Neural progenitor cell (in vitro differentiated cells): ENCODE results near the gene NTM. TPM values are rescaled to one million over a fixed set of nuclear protein-coding genes. Genes with fewer than 3 reads are reported as not detected.

Source experiments
- DNase-seq: peaks from one replicate; pipeline ENCODE4 v3.0.0-alpha.2; 2016; ENCODE audit warnings: low spot score
- H2AFZ ChIP-seq: fragments of 200-600 bp; sonication (generic); replicated peaks from 2 replicates; pipeline ENCODE4 v1.6.1; 2016; ENCODE audit warnings: antibody characterized with exemption
- H3F3A ChIP-seq: fragments of 200-600 bp; sonication (generic); 2 replicates; pipeline ENCODE4 v1.6.1; 2016; ENCODE audit warnings: antibody characterized with exemption, low read depth
- H3K27ac ChIP-seq: fragments of 200-600 bp; sonication (generic); 2 replicates; pipeline ENCODE4 v1.5.1; 2016; ENCODE audit warnings: mild to moderate bottlenecking
- H3K27me3 ChIP-seq: fragments of 200-600 bp; sonication (generic); 2 replicates; pipeline ENCODE4 v1.6.1; 2016; ENCODE audit warnings: mild to moderate bottlenecking, moderate library complexity
- H3K36me3 ChIP-seq: fragments of 200-600 bp; sonication (generic); 2 replicates; pipeline ENCODE4 v1.5.1; 2016
- H3K4me1 ChIP-seq: fragments of 200-600 bp; sonication (generic); 2 replicates; pipeline ENCODE4 v1.6.1; 2016; ENCODE audit warnings: mixed run types
- H3K4me2 ChIP-seq: fragments of 200-600 bp; sonication (generic); 2 replicates; pipeline ENCODE4 v1.6.1; 2016
- H3K4me3 ChIP-seq: fragments of 200-600 bp; sonication (generic); 2 replicates; pipeline ENCODE4 v1.5.1; 2016
- H3K79me2 ChIP-seq: fragments of 200-600 bp; sonication (generic); 2 replicates; pipeline ENCODE4 v1.6.1; 2016; ENCODE audit warnings: low read depth
- H3K9ac ChIP-seq: fragments of 200-600 bp; sonication (generic); 2 replicates; pipeline ENCODE4 v1.6.1; 2016
- H3K9me3 ChIP-seq: fragments of 200-600 bp; sonication (generic); 2 replicates; pipeline ENCODE4 v1.5.1; 2016; ENCODE audit warnings: low read depth
- H4K20me1 ChIP-seq: fragments of 200-600 bp; sonication (generic); 2 replicates; pipeline ENCODE4 v1.6.1; 2016; ENCODE audit warnings: low read depth
- H3K27ac Mint-ChIP-seq: 3 replicates; pipeline ENCODE4 v1.8.0; 2021; ENCODE audit warnings: mixed read lengths
- H3K27me3 Mint-ChIP-seq: 2 replicates; pipeline ENCODE4 v1.8.0; 2022; ENCODE audit warnings: low read depth, mild to moderate bottlenecking, inconsistent platforms, moderate library complexity, mixed read lengths; ENCODE audit not compliant: insufficient read depth
- H3K36me3 Mint-ChIP-seq: 3 replicates; pipeline ENCODE4 v1.8.0; 2021; ENCODE audit warnings: mixed read lengths
- H3K4me1 Mint-ChIP-seq: 3 replicates; pipeline ENCODE4 v1.8.0; 2021; ENCODE audit warnings: mixed read lengths
- H3K4me3 Mint-ChIP-seq: 3 replicates; pipeline ENCODE4 v1.8.0; 2021; ENCODE audit warnings: mild to moderate bottlenecking, moderate library complexity, mixed read lengths
- H3K9me3 Mint-ChIP-seq: 3 replicates; pipeline ENCODE4 v1.8.0; 2020; ENCODE audit warnings: mixed read lengths
- EZH2 ChIP-seq: fragments of 200-600 bp; sonication (generic); IDR thresholded peaks from 2 replicates; pipeline ENCODE4 v1.6.1; 2017; ENCODE audit warnings: antibody characterized with exemption, mild to moderate bottlenecking, moderate library complexity
- EZH2phosphoT487 ChIP-seq: fragments of 200-600 bp; sonication (generic); IDR thresholded peaks from 2 replicates; pipeline ENCODE4 v1.6.1; 2017; ENCODE audit warnings: antibody characterized with exemption
- total RNA-seq: library from RNA; depleted of rRNA; stranded (reverse); fragments of >200 nt; gene quantifications from 2 replicates; pipeline ENCODE4 v1.2.3, GENCODE V29; 2015; ENCODE audit warnings: low replicate concordance
- TF ChIP-seq, protein P1 (sequence below): fragments of 200-600 bp; sonication (generic); IDR thresholded peaks from 2 replicates; pipeline ENCODE4 v1.5.1; 2017; ENCODE audit warnings: antibody characterized with exemption, mild to moderate bottlenecking

The NTM gene
- total RNA-seq, 1 donor from 2014 or later, result 4.3 TPM

DNA sequence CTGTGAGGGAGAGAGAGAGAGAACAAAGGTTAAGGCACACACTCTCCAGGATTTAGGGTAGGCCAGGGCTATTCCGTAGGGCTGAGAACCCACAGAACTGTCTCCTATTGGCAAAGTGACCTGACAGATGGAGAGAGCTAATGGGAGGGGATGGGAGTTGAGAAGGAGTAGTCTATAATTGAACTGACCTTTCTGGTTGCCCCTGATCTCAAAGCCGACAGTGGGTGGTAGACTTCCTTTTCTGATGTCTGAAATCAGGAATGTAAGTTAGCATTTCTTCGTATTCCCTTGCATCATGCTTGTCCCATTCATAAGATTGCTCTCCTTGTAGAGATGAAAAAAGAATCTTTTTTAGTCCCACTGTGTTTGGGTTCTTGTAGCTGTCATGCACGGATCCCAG lies 210.1 kb downstream of the NTM start:
- Mint-ChIP-seq H3K36me3 (no peaks in the 10 kb centered on the region), H3K9me3 (no peaks in the 10 kb centered on the region), H3K27ac (no peak overlapping the region), H3K27me3 (peaks cover 2% of the 10 kb centered on the region), H3K4me3 (no peak overlapping the region), H3K4me1 (peaks cover 30% of the 10 kb centered on the region)
- Histone ChIP-seq H3K9me3 (no peaks in the 10 kb centered on the region), H3K4me2 (no peak overlapping the region), H3K4me3 (no peak overlapping the region), H3K27me3 (no peaks in the 10 kb centered on the region), H4K20me1 (no peaks in the 10 kb centered on the region), H3K4me1 (peaks cover 11% of the 10 kb centered on the region), H3K79me2 (no peaks in the 10 kb centered on the region), H3K9ac (no peak overlapping the region), H2AFZ (no peak overlapping the region), H3F3A (no peaks in the 10 kb centered on the region), H3K27ac (no peak overlapping the region), H3K36me3 (no peaks in the 10 kb centered on the region)
- DNase-seq, result no peak
- TF ChIP-seq EZH2 (no peak), EZH2phosphoT487 (no peak)
- TF ChIP-seq, protein P1, sequence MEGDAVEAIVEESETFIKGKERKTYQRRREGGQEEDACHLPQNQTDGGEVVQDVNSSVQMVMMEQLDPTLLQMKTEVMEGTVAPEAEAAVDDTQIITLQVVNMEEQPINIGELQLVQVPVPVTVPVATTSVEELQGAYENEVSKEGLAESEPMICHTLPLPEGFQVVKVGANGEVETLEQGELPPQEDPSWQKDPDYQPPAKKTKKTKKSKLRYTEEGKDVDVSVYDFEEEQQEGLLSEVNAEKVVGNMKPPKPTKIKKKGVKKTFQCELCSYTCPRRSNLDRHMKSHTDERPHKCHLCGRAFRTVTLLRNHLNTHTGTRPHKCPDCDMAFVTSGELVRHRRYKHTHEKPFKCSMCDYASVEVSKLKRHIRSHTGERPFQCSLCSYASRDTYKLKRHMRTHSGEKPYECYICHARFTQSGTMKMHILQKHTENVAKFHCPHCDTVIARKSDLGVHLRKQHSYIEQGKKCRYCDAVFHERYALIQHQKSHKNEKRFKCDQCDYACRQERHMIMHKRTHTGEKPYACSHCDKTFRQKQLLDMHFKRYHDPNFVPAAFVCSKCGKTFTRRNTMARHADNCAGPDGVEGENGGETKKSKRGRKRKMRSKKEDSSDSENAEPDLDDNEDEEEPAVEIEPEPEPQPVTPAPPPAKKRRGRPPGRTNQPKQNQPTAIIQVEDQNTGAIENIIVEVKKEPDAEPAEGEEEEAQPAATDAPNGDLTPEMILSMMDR, result no peak

DNA sequence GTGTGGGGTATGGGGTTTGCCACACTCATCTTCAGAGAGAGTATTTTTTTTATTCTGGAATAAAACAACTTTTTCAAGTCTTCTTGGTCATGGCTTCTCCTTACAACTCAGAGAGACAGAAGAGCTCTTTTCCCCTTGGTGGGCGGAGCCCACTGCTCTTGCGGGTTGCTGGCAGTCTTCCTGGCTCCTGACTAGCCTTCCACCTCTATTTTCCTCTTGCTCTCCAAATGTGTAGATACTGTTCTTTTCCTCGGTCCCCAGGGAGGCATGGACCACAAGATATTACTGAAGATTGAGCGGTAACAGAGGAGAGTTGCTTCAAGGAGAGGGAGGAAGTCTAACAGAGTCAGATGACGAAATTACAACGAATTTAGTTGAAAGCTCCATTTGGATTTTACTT lies 210.6 kb downstream of the NTM start:
- Histone ChIP-seq H3K36me3 (no peaks in the 10 kb centered on the region), H2AFZ (peak overlapping the region; percentile 65), H3F3A (no peaks in the 10 kb centered on the region), H3K4me3 (no peak overlapping the region), H3K9me3 (no peaks in the 10 kb centered on the region), H3K4me2 (no peak overlapping the region), H3K27me3 (no peaks in the 10 kb centered on the region), H3K4me1 (peaks cover 11% of the 10 kb centered on the region), H3K79me2 (no peaks in the 10 kb centered on the region), H4K20me1 (no peaks in the 10 kb centered on the region), H3K9ac (no peak overlapping the region), H3K27ac (no peak overlapping the region)
- TF ChIP-seq EZH2phosphoT487 (no peak), EZH2 (no peak)
- TF ChIP-seq, protein P1, result no peak
- Mint-ChIP-seq H3K4me3 (no peak overlapping the region), H3K27ac (no peak overlapping the region), H3K9me3 (no peaks in the 10 kb centered on the region), H3K36me3 (no peaks in the 10 kb centered on the region), H3K4me1 (peaks cover 33% of the 10 kb centered on the region), H3K27me3 (peaks cover 2% of the 10 kb centered on the region)
- DNase-seq, result no peak

DNA sequence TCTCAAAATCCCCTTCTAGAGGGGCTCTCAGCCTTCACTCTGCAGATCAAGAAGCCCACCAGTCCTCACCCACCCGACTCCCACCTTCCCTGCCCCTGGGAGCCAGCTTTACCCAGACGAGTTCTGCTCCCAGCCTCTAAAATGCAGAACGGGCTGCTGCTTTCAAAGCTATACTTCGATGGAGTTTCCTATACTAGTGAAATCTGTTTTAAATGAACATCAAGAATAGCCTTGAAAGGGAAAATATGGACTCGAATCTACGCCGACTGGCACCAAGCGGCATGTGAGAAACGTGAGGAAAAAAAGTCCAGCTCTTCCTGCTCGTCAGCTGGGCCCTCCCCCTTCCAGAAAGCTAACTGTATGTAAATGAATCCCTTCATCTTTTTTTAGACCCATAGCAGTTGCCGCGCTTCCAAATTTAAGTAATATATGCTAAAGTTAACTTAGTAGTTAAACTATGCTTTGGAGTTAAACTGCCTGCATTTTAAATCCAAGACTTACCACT lies 211.7 kb downstream of the NTM start:
- H3K36me3 Mint-ChIP-seq, result no peaks in the 10 kb centered on the region
- TF ChIP-seq EZH2phosphoT487 (no peak), EZH2 (no peak)
- TF ChIP-seq, protein P1, result no peak

More for the DNA sequence above, 211.7 kb downstream of the NTM start:
- Histone ChIP-seq H3K9me3 (no peaks in the 10 kb centered on the region), H4K20me1 (no peaks in the 10 kb centered on the region), H3K4me3 (no peak overlapping the region), H3K9ac (no peak overlapping the region), H3K27me3 (no peaks in the 10 kb centered on the region), H3K27ac (no peak overlapping the region), H3K4me1 (peaks cover 11% of the 10 kb centered on the region), H2AFZ (peak overlapping the region; percentile 65), H3F3A (no peaks in the 10 kb centered on the region), H3K4me2 (no peak overlapping the region), H3K36me3 (no peaks in the 10 kb centered on the region), H3K79me2 (no peaks in the 10 kb centered on the region)
- Mint-ChIP-seq H3K4me3 (no peak overlapping the region), H3K27me3 (peaks cover 2% of the 10 kb centered on the region), H3K4me1 (peaks cover 30% of the 10 kb centered on the region), H3K9me3 (no peaks in the 10 kb centered on the region), H3K27ac (no peak overlapping the region)
- DNase-seq, result no peak
